OCI-LY7 (cell line): ENCODE data around the gene PMP22. TPM values are rescaled to one million over a fixed set of nuclear protein-coding genes. Genes with fewer than 3 reads are reported as not detected.

Experiments
- BruUV-seq: library from RNA; stranded (reverse); fragments of 400-500 nt; replicated peaks from 2 replicates; lab custom pipeline; 2021; lab: Mats Ljungman, UMichigan
- CTCF ChIA-PET: fragments of 300-600 bp; sonication (Branson Sonifier 250); formaldehyde crosslinking; loops from one replicate; lab custom pipeline; 2022; ENCODE audit warnings: antibody characterized with exemption; ENCODE audit not compliant: unreplicated experiment; lab: Charles Lee
- POLR2A ChIA-PET: fragments of 300-600 bp; sonication (Branson Sonifier 250); formaldehyde crosslinking; loops from one replicate; lab custom pipeline; 2022; ENCODE audit warnings: antibody characterized with exemption; lab: Charles Lee
- DNase-seq: peaks from one replicate; pipeline ENCODE4 v3.0.0-alpha.2; 2015; ENCODE audit warnings: low spot score
- H2AFZ ChIP-seq: fragments of 200-600 bp; sonication (generic), shearing (Covaris generic); 2 replicates; pipeline ENCODE4 v1.6.1; 2014; ENCODE audit warnings: mild to moderate bottlenecking, antibody characterized with exemption, low read length, moderate library complexity
- H3K27ac ChIP-seq: fragments of 200-600 bp; sonication (generic); 2 replicates; pipeline ENCODE4 v1.5.1; 2014; ENCODE audit warnings: mixed run types, low read depth, mild to moderate bottlenecking, moderate library complexity, low read length, inconsistent platforms; ENCODE audit not compliant: poor library complexity, severe bottlenecking
- H3K36me3 ChIP-seq: fragments of 200-600 bp; sonication (generic); 2 replicates; pipeline ENCODE4 v1.6.1; 2014; ENCODE audit warnings: mild to moderate bottlenecking, antibody characterized with exemption, low read length, moderate library complexity, mixed read lengths; ENCODE audit not compliant: insufficient read depth
- H3K4me1 ChIP-seq: fragments of 200-600 bp; sonication (generic); 2 replicates; pipeline ENCODE4 v1.5.1; 2014; ENCODE audit warnings: mild to moderate bottlenecking, low read length; ENCODE audit not compliant: insufficient read depth, poor library complexity, severe bottlenecking
- H3K4me2 ChIP-seq: fragments of 200-600 bp; sonication (generic); 2 replicates; pipeline ENCODE4 v1.6.1; 2014; ENCODE audit warnings: mild to moderate bottlenecking, low read length
- H3K4me3 ChIP-seq: fragments of 200-600 bp; sonication (generic); 2 replicates; pipeline ENCODE4 v1.5.1; 2014; ENCODE audit warnings: mild to moderate bottlenecking, low read depth, low read length; ENCODE audit not compliant: poor library complexity, severe bottlenecking
- H3K79me2 ChIP-seq: fragments of 200-600 bp; sonication (generic); 2 replicates; pipeline ENCODE4 v1.6.1; 2016; ENCODE audit warnings: low read depth, mild to moderate bottlenecking, low read length, moderate library complexity, mixed read lengths; ENCODE audit not compliant: insufficient read depth
- H3K9me2 ChIP-seq: fragments of 200-600 bp; sonication (generic); 2 replicates; pipeline ENCODE4 v1.6.1; 2016; ENCODE audit warnings: mild to moderate bottlenecking, low read length, mixed read lengths; ENCODE audit not compliant: insufficient read depth
- H3K9me3 ChIP-seq: fragments of 200-600 bp; sonication (generic); 2 replicates; pipeline ENCODE4 v1.6.1; 2014; ENCODE audit warnings: mild to moderate bottlenecking, mixed run types, low read length, mixed read lengths
- H4K20me1 ChIP-seq: fragments of 200-600 bp; sonication (generic); 2 replicates; pipeline ENCODE4 v1.6.1; 2014; ENCODE audit warnings: mild to moderate bottlenecking, antibody characterized with exemption, low read length, moderate library complexity, mixed read lengths; ENCODE audit not compliant: insufficient read depth
- CTCF ChIP-seq: fragments of 200-600 bp; sonication (generic); conservative IDR thresholded peaks from 2 replicates; pipeline ENCODE4 v1.5.1; 2014; ENCODE audit warnings: mild to moderate bottlenecking, antibody characterized with exemption, low read length, moderate library complexity, mixed read lengths
- EZH2phosphoT487 ChIP-seq: fragments of 200-600 bp; sonication (generic); IDR thresholded peaks from 2 replicates; pipeline ENCODE4 v1.6.1; 2018; ENCODE audit warnings: low read depth, borderline replicate concordance, mild to moderate bottlenecking, mixed run types, antibody characterized with exemption, low read length, moderate library complexity, mixed read lengths
- intact Hi-C: fragments of 100-400 bp; cut with micrococcal nuclease; formaldehyde crosslinking; loops from one replicate; pipeline ENCODE4 v1.10.0; 2022; ENCODE audit not compliant: unreplicated experiment
- total RNA-seq, 2 experiments: library from RNA; depleted of rRNA in 1 of 2; stranded (reverse); fragments of >200 nt in 1 of 2; shearing (Covaris generic) in 1 of 2; gene quantifications; 2 replicates each; pipeline ENCODE4 v1.2.3, GENCODE V29; 2014 to 2022

The PMP22 gene
- total RNA-seq, 2 experiments from 2014 or later, result not detected

- Histone ChIP-seq H4K20me1 (no peaks in the 10 kb centered on the region), H3K36me3 (no peaks in the 10 kb centered on the region), H3K4me1 (no peaks in the 10 kb centered on the region), H3K4me3 (no peak overlapping the region), H3K79me2 (no peaks in the 10 kb centered on the region), H3K9me2 (no peaks in the 10 kb centered on the region), H3K9me3 (no peaks in the 10 kb centered on the region), H3K4me2 (no peak overlapping the region), H2AFZ (no peak overlapping the region), H3K27ac (no peak overlapping the region)
- DNase-seq, result no peak
- BruUV-seq, result no TSS peak
- intact Hi-C loops, result no loop called here
- TF ChIP-seq CTCF, result no peak
- no peak for TF ChIP-seq EZH2phosphoT487
- CTCF ChIA-PET, result no interaction called here
- POLR2A ChIA-PET, result no interaction called here
Measured at GRCh38 chr17:15263206-15263579, 1.9 kb downstream of the PMP22 start.

- Histone ChIP-seq H4K20me1 (no peaks in the 10 kb centered on the region), H3K79me2 (no peaks in the 10 kb centered on the region), H3K4me1 (no peaks in the 10 kb centered on the region), H3K36me3 (no peaks in the 10 kb centered on the region), H3K27ac (no peak overlapping the region), H3K9me3 (no peaks in the 10 kb centered on the region), H3K9me2 (no peaks in the 10 kb centered on the region), H3K4me3 (no peak overlapping the region), H3K4me2 (no peak overlapping the region), H2AFZ (no peak overlapping the region)
- ChIA-PET POLR2A (no interaction called here), CTCF (no interaction called here)
- TF ChIP-seq EZH2phosphoT487 (no peak), CTCF (no peak)
- intact Hi-C loops, result no loop called here
- no peak for DNase-seq
- BruUV-seq, result no TSS peak
Measured at GRCh38 chr17:15262291-15263205, 2.6 kb downstream of the PMP22 start.

- Histone ChIP-seq H3K4me1 (no peaks in the 10 kb centered on the region), H3K9me3 (no peaks in the 10 kb centered on the region), H3K4me3 (no peak overlapping the region), H3K27ac (no peak overlapping the region), H3K9me2 (no peaks in the 10 kb centered on the region), H3K79me2 (no peaks in the 10 kb centered on the region), H4K20me1 (no peaks in the 10 kb centered on the region), H3K4me2 (no peak overlapping the region), H3K36me3 (no peaks in the 10 kb centered on the region), H2AFZ (no peak overlapping the region)
- BruUV-seq, result no TSS peak
- intact Hi-C loops, result no loop called here
- POLR2A ChIA-PET, result no interaction called here
- no peak for TF ChIP-seq EZH2phosphoT487
- TF ChIP-seq CTCF, result no peak
- no peak for DNase-seq
- CTCF ChIA-PET, result no interaction called here
Measured at GRCh38 chr17:15261802-15262290, 3.3 kb downstream of the PMP22 start.
